AML-193 (cell line): ENCODE data around the gene SMARCB1.

Source experiments
- DNase-seq, 2 experiments: peaks; one replicate each; lab custom pipeline; 2025; lab: John Stamatoyannopoulos, UW

The SMARCB1 gene

GRCh38 chr22:23803001-23803819 lies 16.4 kb downstream of the SMARCB1 start:
- no peak for DNase-seq

GRCh38 chr22:23804781-23805291 lies 18.1 kb downstream of the SMARCB1 start:
- DNase-seq = no peak

- DNase-seq = no peak
Observed at GRCh38 chr22:23806837-23807236, 20.1 kb downstream of the SMARCB1 start.

GRCh38 chr22:23812378-23812777 lies 25.6 kb downstream of the SMARCB1 start:
- no peak for DNase-seq

GRCh38 chr22:23815541-23816155 lies 28.9 kb downstream of the SMARCB1 start:
- DNase-seq = no peak

- no peak for DNase-seq
Observed at GRCh38 chr22:23816156-23816976, 29.6 kb downstream of the SMARCB1 start.

GRCh38 chr22:23817146-23817545 lies 30.4 kb downstream of the SMARCB1 start:
- no peak for DNase-seq

GRCh38 chr22:23818541-23818940 lies 31.8 kb downstream of the SMARCB1 start:
- no peak for DNase-seq

- no peak for DNase-seq
Observed at GRCh38 chr22:23820748-23821211, 34.0 kb downstream of the SMARCB1 start.

GRCh38 chr22:23822101-23822671 lies 35.4 kb downstream of the SMARCB1 start:
- no peak for DNase-seq

- no peak for DNase-seq
Observed at GRCh38 chr22:23823331-23823791, 36.6 kb downstream of the SMARCB1 start.

GRCh38 chr22:23824476-23825245 lies 37.9 kb downstream of the SMARCB1 start:
- DNase-seq = no peak

- DNase-seq = no peak
Observed at GRCh38 chr22:23825246-23825905, 38.6 kb downstream of the SMARCB1 start.

GRCh38 chr22:23826510-23827350 lies 40.0 kb downstream of the SMARCB1 start:
- no peak for DNase-seq

GRCh38 chr22:23827351-23827995 lies 40.7 kb downstream of the SMARCB1 start:
- no peak for DNase-seq

GRCh38 chr22:23828800-23829680 lies 42.3 kb downstream of the SMARCB1 start:
- DNase-seq = no peak

GRCh38 chr22:23829845-23830372 lies 43.1 kb downstream of the SMARCB1 start:
- DNase-seq = no peak

GRCh38 chr22:23831261-23831660 lies 44.5 kb downstream of the SMARCB1 start:
- DNase-seq = no peak
